ENCODE data around the gene RPS27.
A peak's percentile ranks its signal among the peaks of the same experiment; 100 is the strongest.

Gene RPS27

DNA sequence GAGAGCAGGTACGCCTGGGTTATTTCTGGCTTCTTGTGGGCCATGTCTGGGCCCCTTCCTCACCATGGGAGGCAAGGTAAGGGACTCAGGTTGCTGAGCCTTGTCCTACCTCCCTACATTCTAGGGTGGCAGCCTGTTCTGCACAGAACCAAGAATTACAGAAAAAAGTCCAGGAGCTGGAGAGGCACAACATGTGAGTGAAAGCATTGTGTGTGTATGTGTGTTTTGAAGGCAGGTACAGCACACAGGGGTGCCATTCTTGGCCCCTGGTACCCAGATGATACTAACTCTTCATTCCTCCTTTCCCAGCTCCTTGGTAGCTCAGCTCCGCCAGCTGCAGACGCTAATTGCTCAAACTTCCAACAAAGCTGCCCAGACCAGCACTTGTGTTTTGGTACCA lies 17.5 kb upstream of the RPS27 start:
- Histone ChIP-seq H3F3A (ENCODE audit: insufficient read depth, low read length) (peaks cover 12% of the 10 kb centered on the region), H3K36me3 (replicated peaks; ENCODE audit: insufficient read depth, low read length) (peaks cover 12% of the 10 kb centered on the region), H3K4me1 (ENCODE audit: low read length) (peaks cover 23% of the 10 kb centered on the region), H3K9me2 (replicated peaks; ENCODE audit: insufficient read depth, low read length) (no peaks in the 10 kb centered on the region), H3K27me3 (replicated peaks; ENCODE audit: insufficient read depth, low read length) (no peaks in the 10 kb centered on the region), H3K4me3 (ENCODE audit: low read length) (no peak overlapping the region), H4K20me1 (ENCODE audit: insufficient read depth, low read length) (no peaks in the 10 kb centered on the region), H3K9ac (ENCODE audit: low read length) (no peak overlapping the region), H3K79me2 (ENCODE audit: low read length) (peaks cover 28% of the 10 kb centered on the region), H3K4me2 (ENCODE audit: low read depth, low read length) (no peak overlapping the region), H3K27ac (ENCODE audit: low read length) (no peak overlapping the region), H2AFZ (ENCODE audit: low read length) (no peak overlapping the region), H3K9me3 (replicated peaks; ENCODE audit: insufficient read depth, low read length) (no peaks in the 10 kb centered on the region)
- DNase-seq = no peak
- TF ChIP-seq, protein P1, sequence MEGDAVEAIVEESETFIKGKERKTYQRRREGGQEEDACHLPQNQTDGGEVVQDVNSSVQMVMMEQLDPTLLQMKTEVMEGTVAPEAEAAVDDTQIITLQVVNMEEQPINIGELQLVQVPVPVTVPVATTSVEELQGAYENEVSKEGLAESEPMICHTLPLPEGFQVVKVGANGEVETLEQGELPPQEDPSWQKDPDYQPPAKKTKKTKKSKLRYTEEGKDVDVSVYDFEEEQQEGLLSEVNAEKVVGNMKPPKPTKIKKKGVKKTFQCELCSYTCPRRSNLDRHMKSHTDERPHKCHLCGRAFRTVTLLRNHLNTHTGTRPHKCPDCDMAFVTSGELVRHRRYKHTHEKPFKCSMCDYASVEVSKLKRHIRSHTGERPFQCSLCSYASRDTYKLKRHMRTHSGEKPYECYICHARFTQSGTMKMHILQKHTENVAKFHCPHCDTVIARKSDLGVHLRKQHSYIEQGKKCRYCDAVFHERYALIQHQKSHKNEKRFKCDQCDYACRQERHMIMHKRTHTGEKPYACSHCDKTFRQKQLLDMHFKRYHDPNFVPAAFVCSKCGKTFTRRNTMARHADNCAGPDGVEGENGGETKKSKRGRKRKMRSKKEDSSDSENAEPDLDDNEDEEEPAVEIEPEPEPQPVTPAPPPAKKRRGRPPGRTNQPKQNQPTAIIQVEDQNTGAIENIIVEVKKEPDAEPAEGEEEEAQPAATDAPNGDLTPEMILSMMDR (IDR thresholded peaks at IDR 0.05; ENCODE audit: low read length) = no peak
- TF ChIP-seq EZH2phosphoT487 (IDR thresholded peaks at IDR 0.05; ENCODE audit: low read length) = no peak
- TF ChIP-seq EZH2 (optimal IDR thresholded peaks at IDR 0.05; ENCODE audit: low read depth, low read length) = no peak

GRCh38 chr1:153973525-153973924 lies 17.0 kb upstream of the RPS27 start:
- Histone ChIP-seq H3K27me3 (replicated peaks; ENCODE audit: insufficient read depth, low read length) (no peaks in the 10 kb centered on the region), H3K9me3 (replicated peaks; ENCODE audit: insufficient read depth, low read length) (no peaks in the 10 kb centered on the region), H3F3A (ENCODE audit: insufficient read depth, low read length) (peaks cover 11% of the 10 kb centered on the region), H3K4me1 (ENCODE audit: low read length) (peaks cover 23% of the 10 kb centered on the region), H3K79me2 (ENCODE audit: low read length) (peaks cover 23% of the 10 kb centered on the region), H2AFZ (ENCODE audit: low read length) (no peak overlapping the region), H3K36me3 (replicated peaks; ENCODE audit: insufficient read depth, low read length) (peaks cover 12% of the 10 kb centered on the region), H3K4me3 (ENCODE audit: low read length) (no peak overlapping the region), H4K20me1 (ENCODE audit: insufficient read depth, low read length) (no peaks in the 10 kb centered on the region), H3K9ac (ENCODE audit: low read length) (no peak overlapping the region), H3K9me2 (replicated peaks; ENCODE audit: insufficient read depth, low read length) (no peaks in the 10 kb centered on the region), H3K4me2 (ENCODE audit: low read depth, low read length) (no peak overlapping the region), H3K27ac (ENCODE audit: low read length) (no peak overlapping the region)
- DNase-seq = no peak
- no peak for TF ChIP-seq EZH2 (optimal IDR thresholded peaks at IDR 0.05; ENCODE audit: low read depth, low read length)
- no peak for TF ChIP-seq EZH2phosphoT487 (IDR thresholded peaks at IDR 0.05; ENCODE audit: low read length)
- TF ChIP-seq, protein P1 (IDR thresholded peaks at IDR 0.05; ENCODE audit: low read length) = no peak

DNA sequence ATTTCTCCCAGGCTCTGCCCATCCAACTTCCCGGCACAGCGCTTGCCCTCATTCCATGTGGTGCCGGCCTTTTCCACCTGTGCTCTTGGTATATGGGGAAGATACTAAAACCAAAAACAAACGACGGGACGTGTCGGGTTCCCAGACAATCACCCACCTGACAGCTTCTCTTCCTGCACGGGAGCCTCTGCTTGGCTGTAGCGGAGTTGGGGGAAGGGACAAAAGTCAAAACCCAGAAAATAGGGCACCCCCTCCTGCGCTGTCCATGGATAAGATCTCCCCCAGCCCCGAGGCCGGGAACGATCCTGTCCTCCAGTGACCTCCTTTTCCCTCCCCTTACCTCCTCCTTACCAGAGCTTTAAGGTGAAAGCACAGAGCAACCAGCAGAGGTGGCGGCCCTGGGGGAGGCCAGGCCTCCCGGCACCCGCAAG lies 13.7 kb upstream of the RPS27 start:
- peak overlapping the region; percentile 31; the same call in 1 of the 2 replicates for H3K27ac ChIP-seq (ENCODE audit: low read length)
- H2AFZ ChIP-seq (ENCODE audit: low read length) = peak overlapping the region; percentile 96
- H3K9me2 ChIP-seq (replicated peaks; ENCODE audit: insufficient read depth, low read length) = no peaks in the 10 kb centered on the region
- peaks cover 21% of the 10 kb centered on the region for H3K4me1 ChIP-seq (ENCODE audit: low read length)
- H3F3A ChIP-seq (ENCODE audit: insufficient read depth, low read length) = peaks cover 11% of the 10 kb centered on the region
- no peaks in the 10 kb centered on the region for H4K20me1 ChIP-seq (ENCODE audit: insufficient read depth, low read length)
- no peaks in the 10 kb centered on the region for H3K9me3 ChIP-seq (replicated peaks; ENCODE audit: insufficient read depth, low read length)
- H3K27me3 ChIP-seq (replicated peaks; ENCODE audit: insufficient read depth, low read length) = no peaks in the 10 kb centered on the region
- H3K4me2 ChIP-seq (ENCODE audit: low read depth, low read length) = peak overlapping the region; percentile 75
- DNase-seq = no peak
- TF ChIP-seq EZH2 (optimal IDR thresholded peaks at IDR 0.05; ENCODE audit: low read depth, low read length) (no peak), EZH2phosphoT487 (IDR thresholded peaks at IDR 0.05; ENCODE audit: low read length) (no peak)
- TF ChIP-seq, protein P1 (IDR thresholded peaks at IDR 0.05; ENCODE audit: low read length) = no peak
- H3K36me3 ChIP-seq (replicated peaks; ENCODE audit: insufficient read depth, low read length) = peaks cover 12% of the 10 kb centered on the region
- peak overlapping the region; percentile 81 for H3K9ac ChIP-seq (ENCODE audit: low read length)
- H3K79me2 ChIP-seq (ENCODE audit: low read length) = peaks cover 23% of the 10 kb centered on the region
- peak overlapping the region; percentile 82 for H3K4me3 ChIP-seq (ENCODE audit: low read length)

Data from MM.1S (cell line).